ENCODE data around the gene C12orf60. TPM values are rescaled to one million over a fixed set of nuclear protein-coding genes. Genes with fewer than 3 reads are reported as not detected.

The C12orf60 gene
- total and polyA plus RNA-seq, 2 of the 8 experiments (the other 6 are each of a cell fraction or from before 2014, with no cell fraction given) = 1.2 to 1.5 TPM

GRCh38 chr12:14826491-14826890, 23.0 kb downstream of the C12orf60 start:
- H3K4me2 ChIP-seq (ENCODE audit: insufficient read depth in 1 of 2, low read depth in 2 of 2, low read length in 2 of 2) = no peak overlapping the region
- CTCF ChIA-PET (ENCODE audit: partially characterized antibody) = interaction anchor here (1.1 to 1.6 kb wide), 2 partner anchors 16 to 102 kb away, joined by 3 read pairs; no protein-coding TSS in a partner anchor
- H3K23me2 ChIP-seq (ENCODE audit: low read depth, low read length) = no peaks in the 10 kb centered on the region; the same call in 1 of the 2 replicates
- H3K27me3 ChIP-seq (replicated peaks in 1 of 4; ENCODE audit: control insufficient read depth in 3 of 4, extremely low read depth in 1 of 4, insufficient read depth in 3 of 4, low read length in 3 of 4) = no peaks in the 10 kb centered on the region
- no peak overlapping the region for H3K4ac ChIP-seq (replicated peaks; ENCODE audit: insufficient read length, low read depth, low read length)
- H4K5ac ChIP-seq (ENCODE audit: insufficient read length, low read depth, low read length) = no peak overlapping the region
- no peak overlapping the region for H2AFZ ChIP-seq (ENCODE audit: low read length)
- H2BK20ac ChIP-seq (ENCODE audit: low read length) = no peak overlapping the region
- no peak overlapping the region for H2BK12ac ChIP-seq (ENCODE audit: low read depth, low read length)
- H3K14ac ChIP-seq (ENCODE audit: insufficient read length) = no peak overlapping the region
- H2BK15ac ChIP-seq (ENCODE audit: low read length) = no peak overlapping the region
- no peak for TF ChIP-seq SP1 (IDR thresholded peaks at IDR 0.05; ENCODE audit: low read depth, low read length)
- TF ChIP-seq CBX5 (IDR thresholded peaks at IDR 0.05; ENCODE audit: low read depth, low read length) = no peak
- no peak for TF ChIP-seq MAX (IDR thresholded peaks at IDR 0.05)
- no peak for TF ChIP-seq JUN (IDR thresholded peaks at IDR 0.05; ENCODE audit: low read depth, low read length)
- 94% methylated on average over 5 of the region's 5 CpGs; no CpG with 5 or more reads in 1 of the 2 experiments for WGBS, 2 experiments (ENCODE audit: extremely low coverage in 1 of 2, insufficient coverage in 1 of 2, insufficient read length in 1 of 2, insufficient replicate concordance in 2 of 2, low coverage in 1 of 2, low lambda C conversion rate in 2 of 2, missing lambda C conversion rate in 1 of 2)
- H3K79me2 ChIP-seq (ENCODE audit: control insufficient read depth in 1 of 2, insufficient read depth in 2 of 2, low read length in 2 of 2) = no peaks in the 10 kb centered on the region
- H2AK5ac ChIP-seq (ENCODE audit: low read depth, low read length) = no peak overlapping the region
- H3K4me3 ChIP-seq (ENCODE audit: extremely low read depth in 1 of 4, insufficient read depth in 2 of 4, low read depth in 3 of 4, low read length in 4 of 4) = no peak overlapping the region
- no peak overlapping the region for H2BK5ac ChIP-seq (ENCODE audit: low read depth, low read length)
- no peak overlapping the region for H3K27ac ChIP-seq (ENCODE audit: low read depth, low read length)
- no peaks in the 10 kb centered on the region for H4K20me1 ChIP-seq (replicated peaks in 1 of 2; ENCODE audit: control insufficient read depth in 1 of 2, insufficient read depth in 2 of 2, low read length in 2 of 2)
- no peak overlapping the region for H3K18ac ChIP-seq (ENCODE audit: extremely low read depth, low read length)
- no peak overlapping the region for H4K91ac ChIP-seq (replicated peaks; ENCODE audit: insufficient read length, low read length)
- DNase-seq (ENCODE audit: low read depth in 1 of 2, low spot score in 2 of 2) (no peak), FAIRE-seq (no peak)
- POLR2A ChIA-PET (ENCODE audit: partially characterized antibody) = interaction anchor here (2.3 kb wide), 1 partner anchor 52 kb away, joined by 9 read pairs; a partner anchor contains a TSS
- H3K36me3 ChIP-seq (ENCODE audit: control insufficient read depth in 2 of 4, insufficient read depth in 4 of 4, low read length in 3 of 4) = no peaks in the 10 kb centered on the region
- no peak overlapping the region for H3K23ac ChIP-seq (ENCODE audit: insufficient read length)
- no peak overlapping the region for H3K9ac ChIP-seq (replicated peaks in 1 of 4; ENCODE audit: extremely low read depth in 1 of 4, low read depth in 3 of 4, low read length in 3 of 4)
- no peaks in the 10 kb centered on the region for H3K9me3 ChIP-seq (ENCODE audit: insufficient read depth in 2 of 2, low read depth in 1 of 2, low read length in 1 of 2)
- H3K79me1 ChIP-seq (ENCODE audit: low read depth, low read length) = no peaks in the 10 kb centered on the region
- H4K8ac ChIP-seq (ENCODE audit: extremely low read depth, insufficient read depth, low read length) = no peak overlapping the region
- no peak overlapping the region for H2BK120ac ChIP-seq (replicated peaks; ENCODE audit: low read depth, low read length)
- no peaks in the 10 kb centered on the region; a peak in 2 of 7 replicates for H3K4me1 ChIP-seq (replicated peaks in 1 of 4; ENCODE audit: control insufficient read depth in 3 of 4, insufficient read depth in 4 of 4, low read length in 3 of 4)
- H3K56ac ChIP-seq (replicated peaks; ENCODE audit: insufficient read length, low read depth, low read length) = no peak overlapping the region

All from H1 (cell line).